Lung (tissue), 12 donors: ENCODE data around the gene GMEB2. TPM values are rescaled to one million over a fixed set of nuclear protein-coding genes. Genes with fewer than 3 reads are reported as not detected.

ENCODE experiments used
- ATAC-seq: fragments of 200-7000 bp; cut with Tn5 transposase; one replicate; pipeline ENCODE4 v1.9.1; 2020; ENCODE audit warnings: moderate number of reproducible peaks; ENCODE audit not compliant: insufficient read depth, low FRiP score
- DNase-seq, 3 donors: peaks; one replicate each; pipeline ENCODE4 v3.0.0-alpha.2; 2013 to 2017
- H3K27ac ChIP-seq, 2 donors: one replicate each; pipeline ENCODE4 v1.5.1; 2013; ENCODE audit warnings: mild to moderate bottlenecking in 2 of 2, moderate library complexity in 2 of 2, control low read depth in 1 of 2, inconsistent platforms in 1 of 2, low read depth in 1 of 2, low read length in 1 of 2
- H3K27me3 ChIP-seq, 3 donors: one replicate each; pipeline ENCODE4 v1.5.1; 2013; ENCODE audit warnings: low read length in 2 of 3; ENCODE audit not compliant: control insufficient read depth in 3 of 3, insufficient read depth in 3 of 3
- H3K36me3 ChIP-seq, 4 donors: one replicate each; pipeline ENCODE4 v1.5.1; 2013; ENCODE audit warnings: low read length in 4 of 4, mild to moderate bottlenecking in 1 of 4, moderate library complexity in 1 of 4; ENCODE audit not compliant: control insufficient read depth in 4 of 4, insufficient read depth in 4 of 4
- H3K4me1 ChIP-seq, 5 donors: one replicate each; pipeline ENCODE4 v1.5.1; 2013; ENCODE audit warnings: low read length in 5 of 5, mild to moderate bottlenecking in 2 of 5, moderate library complexity in 1 of 5; ENCODE audit not compliant: control insufficient read depth in 5 of 5, insufficient read depth in 5 of 5
- H3K4me3 ChIP-seq: one replicate; pipeline ENCODE4 v1.5.1; 2013; ENCODE audit warnings: mild to moderate bottlenecking, control low read depth, moderate library complexity
- H3K9ac ChIP-seq, 2 donors: one replicate each; pipeline ENCODE4 v1.5.1; 2013; ENCODE audit warnings: low read length in 2 of 2, control low read depth in 1 of 2; ENCODE audit not compliant: insufficient read depth in 1 of 2
- H3K9me3 ChIP-seq, 4 donors: one replicate each; pipeline ENCODE4 v1.5.1; 2013; ENCODE audit warnings: low read length in 3 of 4, mild to moderate bottlenecking in 1 of 4, moderate library complexity in 1 of 4; ENCODE audit not compliant: control insufficient read depth in 4 of 4, insufficient read depth in 3 of 4
- CTCF ChIP-seq: IDR thresholded peaks from 2 replicates; pipeline ENCODE4 v1.5.1; 2012; ENCODE audit warnings: mild to moderate bottlenecking; ENCODE audit errors: control extremely low read depth, extremely low read depth
- WGBS, 2 donors: extraction: QIAGEN DNeasy Blood & Tissue Kit; methylation state at CpG; one replicate each; pipeline ENCODE4 v1.1.7; 2013; 5-methylcytosine and 5-hydroxymethylcytosine counted together
- polyA plus RNA-seq, 2 donors: library from polyadenylated mRNA; stranded (reverse); fragments of 200-250 nt; gene quantifications; one replicate each; pipeline ENCODE4 v1.2.1, GENCODE V29; 2013
- total RNA-seq, 2 donors: library from RNA; depleted of rRNA in 1 of 2; stranded (reverse); fragments of >200 nt in 1 of 2; gene quantifications; one replicate each; pipeline ENCODE4 v1.2.1, GENCODE V29; 2014 to 2021
- donor health status: control.
- donor health status: control.
- donor health status: Bipolar disorder and iron deficiency.
- donor health status: healthy.
- donor health status: DM: yes; HTN: yes; CAD: no.

The GMEB2 gene
- total and polyA plus RNA-seq, 4 donors = 7.6 to 12.9 (median 10.3) TPM

- 94 to 96% methylated on average over 29 to 30 of the region's 30 CpGs for WGBS, 2 donors
- no peak overlapping the region for H3K4me3 ChIP-seq
- DNase-seq (no peak), ATAC-seq (no peak)
- H3K36me3 ChIP-seq = peaks cover 11 to 54% (median 18%) of the 10 kb centered on the region in 4 donors
- TF ChIP-seq CTCF = no peak
- H3K9ac ChIP-seq = no peak overlapping the region
- no peaks in the 10 kb centered on the region for H3K9me3 ChIP-seq
- no peaks in the 10 kb centered on the region for H3K4me1 ChIP-seq
- no peaks in the 10 kb centered on the region for H3K27me3 ChIP-seq
- H3K27ac ChIP-seq = no peak overlapping the region
Measured at GRCh38 chr20:63595416-63596127, 31.3 kb downstream of the GMEB2 start.

GRCh38 chr20:63594043-63594561 lies 32.8 kb downstream of the GMEB2 start:
- no peaks in the 10 kb centered on the region for H3K9me3 ChIP-seq
- WGBS, 2 donors = 78 to 93% methylated on average over 10 of the region's 10 CpGs
- H3K27ac ChIP-seq = no peak overlapping the region
- no peak overlapping the region for H3K9ac ChIP-seq
- H3K4me1 ChIP-seq = no peaks in the 10 kb centered on the region
- H3K27me3 ChIP-seq = no peaks in the 10 kb centered on the region
- no peak for DNase-seq
- H3K36me3 ChIP-seq = peaks cover 14 to 62% (median 20%) of the 10 kb centered on the region in 4 donors
- H3K4me3 ChIP-seq = no peak overlapping the region
- TF ChIP-seq CTCF = no peak
- no peak for ATAC-seq

- ATAC-seq = no peak
- H3K4me3 ChIP-seq = no peak overlapping the region
Measured at GRCh38 chr20:63592661-63593060, 34.2 kb downstream of the GMEB2 start.

More at GRCh38 chr20:63592661-63593060, 34.2 kb downstream of the GMEB2 start:
- Histone ChIP-seq H3K36me3 (peaks cover 14 to 63% (median 17%) of the 10 kb centered on the region in 4 donors), H3K9me3 (no peaks in the 10 kb centered on the region), H3K27ac (no peak overlapping the region), H3K27me3 (no peaks in the 10 kb centered on the region), H3K9ac (no peak overlapping the region), H3K4me1 (no peaks in the 10 kb centered on the region)
- 95 to 97% methylated on average over 13 of the region's 13 CpGs for WGBS, 2 donors
- DNase-seq = no peak
- TF ChIP-seq CTCF = no peak
